ENCODE results near the gene ASB5.
"Not testable (repeated sequence)": the region's sequence is repeated elsewhere in the genome, so short reads cannot be mapped to it uniquely, and the experiment has no call there.

The ASB5 gene

DNA sequence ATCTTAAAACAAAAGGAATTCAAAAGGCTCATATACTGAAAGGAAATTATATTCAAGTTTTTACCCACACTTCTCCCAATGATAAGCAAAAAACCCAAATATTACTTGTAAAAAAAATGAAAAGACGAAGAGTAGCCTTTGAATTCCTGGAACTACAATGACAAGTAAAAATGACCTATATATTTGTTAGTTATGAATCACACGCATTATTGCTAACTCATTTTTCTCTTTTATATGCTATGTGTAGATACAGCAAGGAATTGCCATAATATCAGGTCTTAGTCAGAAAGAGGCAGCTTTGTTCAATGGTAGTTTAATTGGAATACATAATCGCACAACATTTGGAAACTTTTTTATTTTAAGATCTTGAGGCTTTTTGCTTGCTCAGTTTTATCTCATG, 22.7 kb upstream of the ASB5 start:
- H3K36me3 Mint-ChIP-seq (ENCODE audit: low read depth): no peaks in the 10 kb centered on the region
- no peak overlapping the region for H3K4me3 Mint-ChIP-seq
- no peaks in the 10 kb centered on the region for H3K9me3 Mint-ChIP-seq
- no peaks in the 10 kb centered on the region for H3K4me1 Mint-ChIP-seq (ENCODE audit: low read depth)
- no peak overlapping the region for H3K27ac Mint-ChIP-seq
- peaks cover 7% of the 10 kb centered on the region for H3K27me3 Mint-ChIP-seq

DNA sequence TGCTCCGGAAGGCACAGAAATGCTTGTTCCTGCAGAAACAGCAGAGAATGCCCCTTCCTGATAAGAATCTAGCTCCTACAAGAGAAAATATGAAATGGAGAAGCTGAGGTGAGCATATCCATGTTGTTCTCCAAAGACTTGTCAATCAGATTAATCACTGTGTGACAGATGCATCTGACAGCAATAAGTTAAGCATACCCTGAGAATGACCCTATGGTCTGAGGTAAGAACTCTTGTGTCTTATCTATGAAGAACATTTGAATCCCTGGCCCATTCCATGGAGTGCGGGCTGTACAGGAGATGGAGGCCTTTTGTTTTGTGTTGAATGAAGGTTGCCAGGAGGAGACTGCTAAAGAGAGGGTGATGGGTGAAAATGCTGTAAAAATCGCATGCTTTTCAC, 21.5 kb upstream of the ASB5 start:
- Mint-ChIP-seq H3K27me3 (peaks cover 7% of the 10 kb centered on the region), H3K4me1 (ENCODE audit: low read depth) (no peaks in the 10 kb centered on the region), H3K9me3 (no peaks in the 10 kb centered on the region), H3K4me3 (no peak overlapping the region), H3K27ac (no peak overlapping the region), H3K36me3 (ENCODE audit: low read depth) (no peaks in the 10 kb centered on the region)

DNA sequence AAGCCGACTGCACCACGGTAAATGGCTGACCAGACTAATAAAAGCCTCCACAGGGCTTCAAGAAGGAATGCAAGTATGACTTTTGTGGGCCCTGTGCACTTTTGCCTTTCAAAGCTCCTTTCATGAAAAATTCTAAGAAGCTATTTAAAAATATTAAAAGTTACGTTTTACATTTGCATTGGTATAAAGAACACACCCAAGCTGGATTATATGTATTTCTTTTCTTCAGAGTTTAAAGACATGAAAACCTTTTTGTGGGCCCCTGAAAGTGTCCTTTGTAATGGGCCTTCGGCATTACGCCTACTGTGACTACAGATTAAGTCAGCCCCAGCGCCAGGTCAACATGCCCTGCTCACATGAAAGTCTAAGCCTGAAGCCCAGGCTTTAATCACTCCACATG, 20.5 kb upstream of the ASB5 start:
- Mint-ChIP-seq H3K36me3 (ENCODE audit: low read depth) (no peaks in the 10 kb centered on the region), H3K4me1 (ENCODE audit: low read depth) (no peaks in the 10 kb centered on the region), H3K27ac (no peak overlapping the region), H3K9me3 (no peaks in the 10 kb centered on the region), H3K4me3 (no peak overlapping the region), H3K27me3 (peaks cover 7% of the 10 kb centered on the region)

DNA sequence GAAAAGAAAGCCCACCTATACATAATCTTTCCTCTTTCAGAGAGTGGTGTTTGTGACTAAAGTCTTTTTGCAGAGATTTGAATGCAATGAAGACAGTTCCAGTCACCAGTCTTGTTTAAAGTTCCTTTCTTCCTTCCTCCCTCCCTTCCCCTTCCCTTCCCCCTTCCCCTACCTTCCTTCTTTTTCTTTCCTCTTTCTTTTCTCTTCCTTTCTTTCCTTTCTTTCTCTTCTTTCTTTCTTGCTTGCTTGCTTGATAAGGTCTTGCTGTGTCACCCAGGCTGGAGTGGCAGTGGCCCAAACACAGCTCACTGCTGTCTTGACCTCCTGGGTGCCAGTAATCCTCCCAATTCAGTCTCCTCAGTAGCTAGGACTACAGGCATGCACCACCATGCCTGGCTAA, 19.0 kb upstream of the ASB5 start:
- Mint-ChIP-seq H3K27me3 (peaks cover 13% of the 10 kb centered on the region), H3K36me3 (ENCODE audit: low read depth) (no peaks in the 10 kb centered on the region), H3K9me3 (no peaks in the 10 kb centered on the region), H3K27ac (no peak overlapping the region), H3K4me3 (no peak overlapping the region), H3K4me1 (ENCODE audit: low read depth) (no peaks in the 10 kb centered on the region)

DNA sequence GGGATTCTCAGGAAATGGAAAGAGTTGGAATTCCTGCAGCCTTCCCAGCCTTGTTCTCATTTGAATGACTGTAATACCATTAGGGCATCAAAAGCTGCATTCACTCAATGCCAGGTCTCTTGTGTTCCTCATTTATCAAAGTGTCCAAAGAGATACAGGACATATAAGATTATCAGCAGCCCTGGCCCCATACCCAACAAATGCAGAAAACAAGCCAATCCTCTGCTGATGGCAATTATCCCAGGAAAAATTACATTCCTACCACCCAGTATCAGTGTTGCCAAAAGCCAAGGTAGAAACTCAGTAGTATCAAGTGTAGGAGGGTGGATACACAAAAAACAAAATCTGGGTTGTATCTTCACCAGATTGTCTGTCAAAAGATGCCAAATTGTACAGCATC, 18.5 kb upstream of the ASB5 start:
- Mint-ChIP-seq H3K4me1 (ENCODE audit: low read depth) (no peaks in the 10 kb centered on the region), H3K27ac (no peak overlapping the region), H3K9me3 (no peaks in the 10 kb centered on the region), H3K27me3 (peaks cover 13% of the 10 kb centered on the region), H3K36me3 (ENCODE audit: low read depth) (no peaks in the 10 kb centered on the region), H3K4me3 (no peak overlapping the region)

DNA sequence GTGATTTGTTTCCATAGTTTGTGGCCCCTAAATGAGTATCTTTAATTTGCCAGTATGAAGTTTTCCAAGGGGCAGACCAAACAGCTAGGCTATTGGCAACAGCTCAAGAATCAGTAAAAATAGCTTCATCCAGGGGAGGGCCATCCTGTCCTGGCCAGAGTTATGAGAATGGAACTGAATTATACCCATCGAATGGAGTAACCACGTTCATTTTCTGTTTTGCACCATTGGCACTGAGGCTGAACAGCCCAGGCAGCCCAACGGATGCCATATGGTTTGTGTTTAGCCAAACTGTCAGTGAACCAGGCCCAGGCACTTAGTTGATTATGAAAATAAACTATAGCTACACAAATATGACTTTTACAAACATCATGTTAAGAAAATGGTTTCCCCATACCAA, 17.7 kb upstream of the ASB5 start:
- no peak overlapping the region for H3K4me3 Mint-ChIP-seq
- peaks cover 13% of the 10 kb centered on the region for H3K27me3 Mint-ChIP-seq
- no peaks in the 10 kb centered on the region for H3K36me3 Mint-ChIP-seq (ENCODE audit: low read depth)
- no peaks in the 10 kb centered on the region for H3K9me3 Mint-ChIP-seq
- no peaks in the 10 kb centered on the region for H3K4me1 Mint-ChIP-seq (ENCODE audit: low read depth)
- H3K27ac Mint-ChIP-seq: no peak overlapping the region

DNA sequence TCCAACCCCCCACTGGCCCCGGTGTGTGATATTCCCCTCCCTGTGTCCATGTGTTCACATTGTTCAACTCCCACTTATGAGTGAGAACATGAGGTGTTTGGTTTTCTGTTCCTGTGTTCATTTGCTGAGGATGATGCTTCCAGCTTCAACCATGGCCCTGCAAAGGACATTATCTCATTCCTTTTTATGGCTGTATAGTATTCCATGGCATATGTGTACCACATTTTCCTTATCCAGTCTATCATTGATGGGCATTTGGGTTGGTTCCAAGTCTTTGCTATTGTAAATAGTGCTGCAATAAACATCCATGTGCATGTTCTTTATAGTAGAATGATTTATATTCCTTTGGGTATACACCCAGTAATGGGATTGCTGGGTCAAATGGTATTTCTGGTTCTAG, 10.5 kb upstream of the ASB5 start:
- H3K27me3 Mint-ChIP-seq: peaks cover 48% of the 10 kb centered on the region
- H3K4me3 Mint-ChIP-seq; H3K9me3 Mint-ChIP-seq; H3K4me1 Mint-ChIP-seq (ENCODE audit: low read depth); H3K27ac Mint-ChIP-seq; H3K36me3 Mint-ChIP-seq (ENCODE audit: low read depth): not testable (repeated sequence)

DNA sequence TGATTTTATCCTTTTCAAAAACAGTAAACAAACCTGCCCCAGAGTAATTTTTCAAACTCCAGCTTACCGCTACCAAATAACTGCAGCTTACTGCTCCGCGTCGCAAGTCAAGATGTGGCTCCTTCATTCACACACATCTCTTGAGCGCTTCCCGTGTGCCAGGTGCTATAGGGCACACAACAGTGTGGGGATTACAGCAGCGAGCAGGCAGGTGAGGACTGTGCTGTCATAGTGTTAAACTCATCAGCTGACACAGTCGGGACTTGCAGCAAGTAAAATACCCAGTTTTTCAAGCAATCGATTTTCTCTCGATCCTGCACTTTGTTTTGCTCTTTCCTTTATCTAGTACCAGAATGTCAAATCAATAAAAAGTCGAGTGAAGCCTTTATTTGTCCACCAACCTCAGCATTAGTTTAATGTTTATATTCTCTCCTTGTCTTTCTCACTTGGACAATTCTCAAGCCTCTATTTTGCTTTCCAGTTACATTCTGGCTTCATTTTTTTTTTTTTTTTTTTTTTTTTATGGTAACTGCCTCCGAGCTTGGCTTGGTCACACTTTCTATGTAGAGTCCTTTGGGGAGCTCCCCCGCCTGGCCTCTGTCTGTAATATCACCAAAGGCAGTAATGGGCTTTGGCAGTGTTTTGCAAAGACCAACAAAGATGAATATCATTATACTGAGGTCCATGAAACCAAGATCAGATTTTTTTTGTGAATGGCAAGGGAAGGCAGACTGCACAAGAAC, 8.3 kb upstream of the ASB5 start:
- no peaks in the 10 kb centered on the region for H3K36me3 Mint-ChIP-seq (ENCODE audit: low read depth)
- H3K27me3 Mint-ChIP-seq: peaks cover 46% of the 10 kb centered on the region
- no peaks in the 10 kb centered on the region for H3K4me1 Mint-ChIP-seq (ENCODE audit: low read depth)
- H3K27ac Mint-ChIP-seq: no peak overlapping the region
- peaks cover 4% of the 10 kb centered on the region for H3K9me3 Mint-ChIP-seq
- H3K4me3 Mint-ChIP-seq: no peak overlapping the region

DNA sequence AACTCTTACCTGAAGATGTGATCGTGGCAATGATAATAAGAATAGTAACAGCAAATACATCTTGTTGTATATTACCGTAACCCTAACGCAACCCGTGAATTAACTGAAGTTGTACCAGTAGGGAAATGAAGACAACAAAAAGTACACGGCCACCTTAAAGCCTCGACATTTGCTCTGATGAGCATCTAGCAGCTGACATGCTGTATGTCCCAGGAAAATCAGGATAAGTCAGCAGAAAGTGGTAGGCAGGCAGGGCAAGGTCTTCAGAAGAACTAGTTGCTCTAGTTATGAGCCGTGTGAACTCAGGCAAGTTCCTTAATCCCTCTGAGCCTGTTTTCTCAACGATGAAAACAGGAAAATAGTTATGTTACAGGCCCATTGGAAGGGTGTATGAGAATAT, 7.7 kb upstream of the ASB5 start:
- Mint-ChIP-seq H3K4me3 (no peak overlapping the region), H3K27ac (no peak overlapping the region), H3K36me3 (ENCODE audit: low read depth) (no peaks in the 10 kb centered on the region), H3K27me3 (peaks cover 50% of the 10 kb centered on the region), H3K9me3 (peaks cover 4% of the 10 kb centered on the region), H3K4me1 (ENCODE audit: low read depth) (no peaks in the 10 kb centered on the region)

DNA sequence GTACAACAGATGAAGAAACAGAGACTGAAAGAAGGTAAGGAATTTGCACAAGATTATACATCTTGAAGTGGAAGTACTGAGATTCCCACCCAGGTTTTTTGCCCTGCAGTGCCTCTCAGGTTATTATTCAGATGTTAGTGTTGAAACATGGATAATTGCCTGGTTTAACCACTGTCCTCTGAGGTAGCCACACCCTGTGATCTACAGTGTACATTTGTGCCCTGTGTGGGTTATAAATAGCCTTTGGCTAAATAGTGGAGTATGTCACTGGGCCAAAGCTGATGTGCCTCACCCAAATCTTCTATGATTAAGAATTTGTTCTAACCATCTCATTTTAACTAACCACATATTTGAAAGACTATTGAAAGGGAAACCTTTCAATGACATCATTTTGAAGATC, 5.4 kb upstream of the ASB5 start:
- H3K36me3 Mint-ChIP-seq (ENCODE audit: low read depth): no peaks in the 10 kb centered on the region
- H3K4me1 Mint-ChIP-seq (ENCODE audit: low read depth): no peaks in the 10 kb centered on the region
- H3K27me3 Mint-ChIP-seq: peaks cover 37% of the 10 kb centered on the region
- H3K4me3 Mint-ChIP-seq: no peak overlapping the region
- no peak overlapping the region for H3K27ac Mint-ChIP-seq
- no peaks in the 10 kb centered on the region for H3K9me3 Mint-ChIP-seq

DNA sequence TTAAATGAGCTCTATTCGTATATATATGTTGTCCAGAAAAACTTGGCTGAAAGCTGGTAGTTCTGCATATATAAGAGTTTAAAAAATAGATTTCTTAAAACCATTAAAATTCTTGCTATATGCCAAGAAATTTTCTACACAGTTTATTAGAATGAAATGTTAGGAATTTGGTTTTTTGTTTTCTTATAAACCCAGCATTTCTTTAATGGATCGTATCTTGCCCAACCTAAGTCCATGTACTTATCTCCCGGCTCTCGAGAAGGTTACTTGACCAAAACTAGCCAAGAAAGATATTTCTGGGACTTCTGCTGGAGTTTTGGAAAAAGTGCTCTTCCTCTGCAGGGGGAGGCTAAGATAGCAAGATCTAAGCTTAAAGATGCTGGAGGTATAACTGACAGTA, 4.7 kb upstream of the ASB5 start:
- H3K9me3 Mint-ChIP-seq: no peaks in the 10 kb centered on the region
- H3K27ac Mint-ChIP-seq: no peak overlapping the region
- H3K4me1 Mint-ChIP-seq (ENCODE audit: low read depth): no peaks in the 10 kb centered on the region
- H3K4me3 Mint-ChIP-seq: no peak overlapping the region
- H3K27me3 Mint-ChIP-seq: peaks cover 32% of the 10 kb centered on the region
- H3K36me3 Mint-ChIP-seq (ENCODE audit: low read depth): no peaks in the 10 kb centered on the region

DNA sequence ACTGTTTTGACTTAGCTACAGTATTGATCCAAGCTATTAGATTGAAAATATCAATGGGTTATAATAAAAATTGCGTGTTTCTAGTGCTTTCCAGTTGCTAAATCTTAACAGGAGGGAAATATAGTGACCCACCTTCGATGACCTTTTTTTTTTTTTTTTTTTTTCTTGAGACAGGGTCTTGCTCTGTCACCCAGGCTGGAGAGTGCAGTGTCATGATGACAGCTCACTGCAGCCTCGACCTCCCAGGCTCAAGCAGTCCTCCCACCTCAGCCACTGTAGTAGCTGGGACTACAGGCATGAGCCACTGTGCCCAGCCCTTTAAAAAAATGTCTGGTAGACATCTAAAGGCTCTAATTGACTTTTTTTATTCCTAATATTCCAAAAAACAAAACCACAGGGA, 3.8 kb upstream of the ASB5 start:
- no peaks in the 10 kb centered on the region for H3K4me1 Mint-ChIP-seq (ENCODE audit: low read depth)
- H3K27ac Mint-ChIP-seq: no peak overlapping the region
- no peak overlapping the region for H3K4me3 Mint-ChIP-seq
- peaks cover 24% of the 10 kb centered on the region for H3K27me3 Mint-ChIP-seq
- no peaks in the 10 kb centered on the region for H3K9me3 Mint-ChIP-seq
- no peaks in the 10 kb centered on the region for H3K36me3 Mint-ChIP-seq (ENCODE audit: low read depth)

DNA sequence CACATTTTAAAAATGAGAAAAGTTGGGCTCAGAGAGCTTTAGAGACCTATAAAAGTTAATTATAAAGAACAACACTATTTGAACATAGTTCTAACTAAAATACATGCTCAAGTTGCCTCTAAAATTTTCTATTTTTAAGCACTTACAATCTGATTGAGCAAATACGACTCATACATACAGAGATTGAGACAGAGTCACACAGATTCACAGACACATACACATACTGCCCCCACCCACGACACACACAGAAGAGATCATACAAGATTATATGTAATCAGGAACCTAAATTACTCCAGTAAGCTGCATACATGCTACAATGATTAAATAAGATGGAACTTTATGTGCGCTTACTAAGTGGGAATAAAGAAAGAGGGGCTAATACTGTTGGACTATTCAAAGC, 2.7 kb upstream of the ASB5 start:
- Mint-ChIP-seq H3K9me3 (no peaks in the 10 kb centered on the region), H3K27me3 (peaks cover 16% of the 10 kb centered on the region), H3K4me3 (no peak overlapping the region), H3K36me3 (ENCODE audit: low read depth) (no peaks in the 10 kb centered on the region), H3K4me1 (ENCODE audit: low read depth) (no peaks in the 10 kb centered on the region), H3K27ac (no peak overlapping the region)

DNA sequence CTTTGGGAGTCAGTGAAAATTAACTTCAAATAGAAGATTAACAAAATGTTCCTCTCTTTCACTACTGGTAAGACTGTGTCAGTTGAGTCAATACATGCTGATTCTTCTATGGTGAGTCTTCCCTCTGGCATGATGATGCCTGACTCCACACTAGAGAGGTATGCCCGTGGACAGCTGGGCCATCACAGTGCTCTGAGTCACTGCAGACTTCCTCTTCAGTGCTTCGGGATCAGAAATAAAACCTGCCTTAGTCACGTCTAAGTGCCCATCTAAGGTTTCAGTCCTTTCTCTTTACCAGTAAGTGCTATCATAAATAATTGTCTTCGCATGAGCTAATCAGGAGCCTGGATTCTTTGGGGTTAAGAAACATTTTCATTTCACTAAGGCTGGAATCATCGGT, 1.6 kb upstream of the ASB5 start:
- H3K36me3 Mint-ChIP-seq (ENCODE audit: low read depth): no peaks in the 10 kb centered on the region
- no peaks in the 10 kb centered on the region for H3K9me3 Mint-ChIP-seq
- H3K4me3 Mint-ChIP-seq: no peak overlapping the region
- peaks cover 11% of the 10 kb centered on the region for H3K27me3 Mint-ChIP-seq
- H3K27ac Mint-ChIP-seq: no peak overlapping the region
- no peaks in the 10 kb centered on the region for H3K4me1 Mint-ChIP-seq (ENCODE audit: low read depth)

DNA sequence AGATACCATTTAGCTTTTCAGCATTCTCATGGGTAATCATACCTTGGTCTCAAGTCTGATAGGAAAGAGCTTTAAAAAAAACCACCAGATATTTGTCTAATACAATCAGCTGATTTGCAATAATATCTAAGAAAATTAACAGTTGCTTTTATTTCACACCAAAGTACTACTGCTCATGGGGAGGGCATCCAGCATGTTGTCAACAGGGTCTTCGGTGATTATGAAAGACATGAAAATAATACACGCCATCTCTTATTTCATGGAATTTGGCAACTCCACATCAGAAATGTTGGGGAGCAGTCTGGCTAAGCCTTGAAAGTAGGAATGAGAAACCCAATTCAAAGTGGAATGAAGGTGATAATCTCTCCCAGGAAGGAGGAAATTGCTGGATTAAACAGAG, 3.0 kb downstream of the ASB5 start:
- H3K27ac Mint-ChIP-seq: no peak overlapping the region
- no peaks in the 10 kb centered on the region for H3K9me3 Mint-ChIP-seq
- no peak overlapping the region for H3K4me3 Mint-ChIP-seq
- H3K4me1 Mint-ChIP-seq (ENCODE audit: low read depth): no peaks in the 10 kb centered on the region
- H3K27me3 Mint-ChIP-seq: peaks cover 4% of the 10 kb centered on the region
- H3K36me3 Mint-ChIP-seq (ENCODE audit: low read depth): no peaks in the 10 kb centered on the region

DNA sequence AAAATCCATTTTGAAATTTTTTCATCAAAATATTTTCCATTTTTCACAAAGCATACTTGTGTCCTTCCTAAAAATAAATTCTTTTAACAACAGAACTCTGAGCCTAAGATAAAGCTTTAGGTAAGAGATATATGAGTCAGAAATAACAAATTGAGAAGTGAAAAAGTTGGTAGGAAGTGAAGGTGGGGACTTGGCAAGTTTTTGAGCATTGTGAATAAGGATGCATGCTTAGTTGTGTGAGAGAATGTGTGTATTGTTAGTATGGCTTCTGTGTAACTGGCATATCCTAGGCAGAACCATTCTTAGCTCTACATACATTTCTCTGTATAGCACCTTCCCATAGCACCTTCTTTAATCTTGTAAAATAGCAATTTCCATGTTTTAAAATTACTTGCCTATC, 6.8 kb downstream of the ASB5 start:
- Mint-ChIP-seq H3K4me1 (ENCODE audit: low read depth) (peaks cover 6% of the 10 kb centered on the region), H3K27me3 (peaks cover 4% of the 10 kb centered on the region), H3K27ac (no peak overlapping the region), H3K36me3 (ENCODE audit: low read depth) (no peaks in the 10 kb centered on the region), H3K9me3 (no peaks in the 10 kb centered on the region), H3K4me3 (no peak overlapping the region)

Measured in stimulated activated naive CD8-positive, alpha-beta T cell treated with anti-CD3 and anti-CD28 coated beads, Interleukin-15, Interleukin-2, amounts not matched to agents 100 ng/mL and 50 ng/mL, for 24 hours (primary cell).